Kidney (tissue), 14 donors: ENCODE results near the gene ADCY10. TPM values are rescaled to one million over a fixed set of nuclear protein-coding genes. Genes with fewer than 3 reads are reported as not detected.
"Not testable (repeated sequence)": the region's sequence is repeated elsewhere in the genome, so short reads cannot be mapped to it uniquely, and the experiment has no call there.

ENCODE experiments used
- DNase-seq, 5 donors: peaks; one replicate each; pipeline ENCODE4 v3.0.0-alpha.2; 2013 to 2020
- FAIRE-seq: peaks from 2 replicates; lab custom pipeline; 2012; peaks lifted over from hg19 to GRCh38; lab: Jason Lieb, UNC
- H3K27ac ChIP-seq, 2 donors: one replicate each; pipeline ENCODE4 v1.7.0; 2013; ENCODE audit warnings: low read depth in 2 of 2, low read length in 2 of 2, inconsistent platforms in 1 of 2
- H3K27me3 ChIP-seq: one replicate; pipeline ENCODE4 v1.7.1; 2013; ENCODE audit warnings: low read length, inconsistent platforms; ENCODE audit not compliant: control insufficient read depth, insufficient read depth
- H3K36me3 ChIP-seq, 3 donors: one replicate each; pipeline versions ENCODE4 v1.7.0 to v1.7.1; 2013; ENCODE audit warnings: low read length in 3 of 3, control low read depth in 1 of 3, inconsistent platforms in 1 of 3; ENCODE audit not compliant: insufficient read depth in 3 of 3, control insufficient read depth in 2 of 3
- H3K4me1 ChIP-seq, 3 donors: one replicate each; pipeline versions ENCODE4 v1.7.0 to v1.7.1; 2013; ENCODE audit warnings: low read length in 3 of 3, inconsistent platforms in 1 of 3, low read depth in 1 of 3; ENCODE audit not compliant: control insufficient read depth in 2 of 3, insufficient read depth in 2 of 3
- H3K4me3 ChIP-seq, 3 donors: one replicate each; pipeline versions ENCODE4 v1.7.0 to v1.8.1; 2013; ENCODE audit warnings: low read length in 3 of 3, control low read depth in 1 of 3, inconsistent platforms in 1 of 3
- H3K9ac ChIP-seq, 3 donors: one replicate each; pipeline versions ENCODE4 v1.7.0 to v1.7.1; 2013; ENCODE audit warnings: low read length in 3 of 3, control low read depth in 1 of 3, inconsistent platforms in 1 of 3
- H3K9me3 ChIP-seq, 3 donors: one replicate each; pipeline versions ENCODE4 v1.7.0 to v1.7.1; 2013; ENCODE audit warnings: low read length in 3 of 3, control low read depth in 1 of 3, inconsistent platforms in 1 of 3; ENCODE audit not compliant: control insufficient read depth in 2 of 3, insufficient read depth in 1 of 3
- CTCF ChIP-seq: IDR thresholded peaks from 3 replicates; pipeline ENCODE4 v1.5.1; 2012; ENCODE audit warnings: mild to moderate bottlenecking, moderate library complexity, borderline replicate concordance; ENCODE audit not compliant: insufficient read depth; ENCODE audit errors: extremely low read depth
- intact Hi-C: fragments of 100-400 bp; cut with DNase I; formaldehyde crosslinking; loops from one replicate; pipeline ENCODE4 v1.11.1; 2022
- polyA plus RNA-seq: library from polyadenylated mRNA; stranded (reverse); fragments of 350-450 nt; fragmentation: Illumina TruSeq; extraction: RNeasy Lipid Tissue Mini Kit (QIAGEN cat#74804); gene quantifications from one replicate; pipeline ENCODE4 v1.2.3, GENCODE V29; 2014; ENCODE audit warnings: low read depth, low replicate concordance; ENCODE audit not compliant: insufficient read depth
- total RNA-seq: library from RNA; stranded (reverse); fragmentation: NEBNext Ultra II Directional; extraction: Animal tissue kit (Norgen Biotek cat#: 25700); gene quantifications from one replicate; pipeline ENCODE4 v1.2.1, GENCODE V29; 2021
- donor health status: control.
- donor health status: control.
- donor health status: control.
- donor health status: control.
- donor health status: control.
- donor health status: DM: yes; HTN: yes; CAD: no.
- donor health status: Normal renal cell carcinoma (clear cell type).

The ADCY10 gene
- total and polyA plus RNA-seq, 2 donors from 2014 or later = 0.22 to 0.28 TPM

GRCh38 chr1:167864392-167865032 lies 49.4 kb downstream of the ADCY10 start:
- Histone ChIP-seq H3K36me3 (no peaks in the 10 kb centered on the region), H3K27ac (no peak overlapping the region), H3K27me3 (no peaks in the 10 kb centered on the region), H3K9ac (no peak overlapping the region), H3K4me3 (no peak overlapping the region), H3K9me3 (no peaks in the 10 kb centered on the region), H3K4me1 (no peaks in the 10 kb centered on the region)
- TF ChIP-seq CTCF = no peak
- intact Hi-C loops = no loop called here
- FAIRE-seq (no peak), DNase-seq (no peak)

GRCh38 chr1:167863921-167864279 lies 50.0 kb downstream of the ADCY10 start:
- Histone ChIP-seq H3K9ac (no peak overlapping the region), H3K4me1 (no peaks in the 10 kb centered on the region), H3K4me3 (no peak overlapping the region), H3K27me3 (no peaks in the 10 kb centered on the region), H3K9me3 (no peaks in the 10 kb centered on the region), H3K27ac (no peak overlapping the region), H3K36me3 (no peaks in the 10 kb centered on the region)
- intact Hi-C loops = no loop called here
- FAIRE-seq (no peak), DNase-seq (no peak)
- TF ChIP-seq CTCF = no peak

GRCh38 chr1:167863191-167863920 lies 50.6 kb downstream of the ADCY10 start:
- H3K36me3 ChIP-seq, intact Hi-C loops, DNase-seq, FAIRE-seq, H3K9ac ChIP-seq, H3K27me3 ChIP-seq, H3K4me1 ChIP-seq, H3K27ac ChIP-seq, H3K9me3 ChIP-seq, H3K4me3 ChIP-seq: not testable (repeated sequence)

GRCh38 chr1:167862432-167863076 lies 51.4 kb downstream of the ADCY10 start:
- H3K4me3 ChIP-seq = no peak overlapping the region
- intact Hi-C loops = no loop called here
- no peak overlapping the region for H3K9ac ChIP-seq
- no peaks in the 10 kb centered on the region for H3K27me3 ChIP-seq
- no peak for TF ChIP-seq CTCF
- FAIRE-seq = no peak
- DNase-seq = no peak
- no peaks in the 10 kb centered on the region for H3K36me3 ChIP-seq
- H3K4me1 ChIP-seq = no peaks in the 10 kb centered on the region
- no peaks in the 10 kb centered on the region for H3K9me3 ChIP-seq
- H3K27ac ChIP-seq = no peak overlapping the region
